AG10803 (cell line): ENCODE measurements around the gene NFAM1.

Experiments
- DNase-seq: peaks from one replicate; pipeline ENCODE4 v3.0.0; 2010; ENCODE audit warnings: low read depth
- H3K4me3 ChIP-seq: 2 replicates; pipeline ENCODE4 v1.5.1; 2011; ENCODE audit warnings: mild to moderate bottlenecking, low read length, control low read depth
- TF ChIP-seq, protein P1 (sequence below): conservative IDR thresholded peaks from 2 replicates; pipeline ENCODE4 v1.5.1; 2011; ENCODE audit warnings: mild to moderate bottlenecking, low read length, control low read depth, inconsistent platforms

Gene NFAM1

DNA sequence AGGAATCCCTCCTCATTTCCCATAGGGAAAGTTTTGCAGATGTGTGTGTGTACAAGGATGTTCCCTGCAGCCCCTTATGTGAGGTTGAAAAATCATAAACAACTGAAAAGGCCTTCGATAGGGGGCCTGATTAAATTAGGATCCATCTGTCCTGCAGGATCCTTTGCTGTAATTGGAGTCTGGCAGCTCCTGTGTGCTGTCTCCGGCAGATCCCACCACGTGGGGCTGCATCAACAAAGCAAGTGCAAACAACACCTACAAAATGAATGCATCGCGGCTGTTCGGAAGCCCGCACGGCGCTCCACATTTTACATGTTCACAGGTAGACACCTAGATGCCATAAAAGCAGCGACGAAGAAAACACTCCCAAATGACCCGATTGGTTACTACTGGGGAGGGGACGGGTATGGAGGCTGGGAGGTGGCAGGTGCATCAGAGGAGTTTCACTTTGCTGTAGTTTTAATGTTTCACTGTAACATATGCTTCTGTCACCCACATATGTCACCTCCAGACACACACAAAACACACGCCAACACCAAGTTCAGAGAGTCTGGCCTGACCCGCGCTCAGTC lies 52.2 kb downstream of the NFAM1 start:
- DNase-seq, result no peak
- TF ChIP-seq, protein P1, sequence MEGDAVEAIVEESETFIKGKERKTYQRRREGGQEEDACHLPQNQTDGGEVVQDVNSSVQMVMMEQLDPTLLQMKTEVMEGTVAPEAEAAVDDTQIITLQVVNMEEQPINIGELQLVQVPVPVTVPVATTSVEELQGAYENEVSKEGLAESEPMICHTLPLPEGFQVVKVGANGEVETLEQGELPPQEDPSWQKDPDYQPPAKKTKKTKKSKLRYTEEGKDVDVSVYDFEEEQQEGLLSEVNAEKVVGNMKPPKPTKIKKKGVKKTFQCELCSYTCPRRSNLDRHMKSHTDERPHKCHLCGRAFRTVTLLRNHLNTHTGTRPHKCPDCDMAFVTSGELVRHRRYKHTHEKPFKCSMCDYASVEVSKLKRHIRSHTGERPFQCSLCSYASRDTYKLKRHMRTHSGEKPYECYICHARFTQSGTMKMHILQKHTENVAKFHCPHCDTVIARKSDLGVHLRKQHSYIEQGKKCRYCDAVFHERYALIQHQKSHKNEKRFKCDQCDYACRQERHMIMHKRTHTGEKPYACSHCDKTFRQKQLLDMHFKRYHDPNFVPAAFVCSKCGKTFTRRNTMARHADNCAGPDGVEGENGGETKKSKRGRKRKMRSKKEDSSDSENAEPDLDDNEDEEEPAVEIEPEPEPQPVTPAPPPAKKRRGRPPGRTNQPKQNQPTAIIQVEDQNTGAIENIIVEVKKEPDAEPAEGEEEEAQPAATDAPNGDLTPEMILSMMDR, result no peak
- no peak overlapping the region for H3K4me3 ChIP-seq

DNA sequence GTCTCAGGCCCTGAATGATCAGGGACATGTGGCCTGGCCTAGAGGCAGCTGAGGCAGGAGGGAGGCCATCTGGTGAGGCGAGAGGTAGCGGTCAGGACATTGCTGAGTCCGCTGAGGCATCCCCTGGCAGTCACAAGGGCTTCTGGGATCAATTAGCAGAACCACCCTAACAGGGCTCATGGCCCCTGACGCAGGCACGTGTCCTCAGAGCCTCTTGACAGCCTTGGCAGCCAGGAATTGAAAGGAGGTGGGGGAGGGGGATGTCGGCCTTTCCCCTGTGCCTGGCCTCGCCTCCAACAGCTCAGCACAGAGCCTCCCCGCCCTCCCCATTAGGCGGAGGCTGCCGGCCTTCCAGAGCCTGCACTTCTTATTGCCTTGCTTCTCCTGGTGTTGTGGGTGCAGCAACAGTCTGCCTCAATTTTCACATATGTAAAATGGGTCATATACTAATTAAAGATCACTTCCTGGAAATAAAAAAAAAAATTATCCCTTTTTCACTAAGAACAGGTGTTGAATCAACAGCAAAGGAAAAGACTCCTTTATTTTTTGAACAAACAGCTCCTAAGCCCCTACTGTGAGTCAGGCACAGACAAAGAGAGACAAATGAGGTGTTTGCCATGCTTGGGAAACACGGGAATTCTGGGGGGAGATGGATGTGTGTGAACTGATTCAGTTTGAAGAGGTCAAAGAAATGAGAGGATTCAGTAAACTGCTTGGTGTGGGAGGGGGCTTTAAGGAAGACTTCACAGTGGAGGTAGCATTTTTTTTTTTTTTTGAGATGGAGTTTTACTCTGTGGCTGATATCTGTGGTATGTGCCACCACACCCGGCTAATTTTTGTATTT lies 55.3 kb downstream of the NFAM1 start:
- no peak overlapping the region for H3K4me3 ChIP-seq
- peak; percentile 92 for DNase-seq
- TF ChIP-seq, protein P1, result no peak

DNA sequence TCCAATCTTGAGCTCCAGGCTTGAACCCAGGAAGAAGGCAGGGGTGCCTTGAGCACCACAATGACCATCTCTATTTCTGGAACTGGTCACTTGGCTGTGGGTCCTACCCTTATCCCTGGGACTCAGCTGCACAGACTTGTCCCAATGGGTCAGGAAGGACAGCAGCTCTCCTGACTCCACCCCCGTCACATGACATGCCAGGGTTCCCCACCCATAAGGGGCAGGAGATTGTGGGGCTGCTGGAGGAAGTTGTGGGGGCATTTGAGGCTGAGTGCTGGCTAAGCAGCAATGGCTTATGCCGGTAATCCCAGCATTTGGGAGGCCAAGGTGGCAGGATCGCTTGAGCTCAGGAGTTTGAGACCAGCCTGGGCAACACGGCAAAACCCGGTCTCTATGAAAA lies 56.2 kb downstream of the NFAM1 start:
- no peak overlapping the region for H3K4me3 ChIP-seq
- no peak for DNase-seq
- TF ChIP-seq, protein P1, result no peak

DNA sequence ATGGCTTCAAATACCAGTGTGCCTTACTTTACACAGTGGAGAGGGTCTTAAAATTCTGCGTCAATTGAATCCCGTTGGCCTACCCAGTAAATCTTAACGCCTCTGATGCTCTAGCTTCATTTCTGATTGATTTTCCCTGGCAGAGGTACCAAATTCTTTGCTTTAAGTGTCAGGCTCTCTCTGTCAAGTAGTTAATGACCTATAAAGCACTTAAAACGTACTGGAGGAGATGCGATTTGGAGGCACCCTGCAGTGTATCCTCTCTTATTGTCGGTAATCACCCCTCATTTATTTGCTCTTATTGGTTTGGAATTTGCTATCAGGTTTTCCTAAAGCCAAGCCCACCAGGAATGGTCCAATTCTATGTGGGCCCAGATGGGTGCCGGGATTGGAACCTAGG lies 59.2 kb downstream of the NFAM1 start:
- DNase-seq, result no peak
- no peak overlapping the region for H3K4me3 ChIP-seq
- TF ChIP-seq, protein P1, result no peak

DNA sequence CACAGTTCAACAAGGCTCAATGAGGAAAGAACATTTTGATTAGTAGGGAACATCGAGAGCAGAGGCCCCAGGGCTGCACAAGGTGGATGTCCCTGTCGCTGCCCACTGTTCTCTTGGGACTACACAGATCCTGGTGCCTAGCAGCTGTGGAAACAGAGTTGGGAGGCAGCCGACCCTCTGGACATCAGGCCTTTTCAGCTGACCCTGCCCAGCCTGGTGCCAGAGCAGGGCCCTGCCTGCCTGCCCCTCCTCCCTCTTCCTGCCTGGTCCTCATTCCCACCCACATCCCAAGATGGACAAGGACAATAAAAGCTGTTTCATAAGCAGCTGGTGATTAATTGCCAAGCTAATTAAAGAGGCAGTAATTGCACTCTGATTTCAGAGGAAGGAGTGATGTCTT lies 60.7 kb downstream of the NFAM1 start:
- DNase-seq, result no peak
- H3K4me3 ChIP-seq, result no peak overlapping the region
- TF ChIP-seq, protein P1, result no peak

DNA sequence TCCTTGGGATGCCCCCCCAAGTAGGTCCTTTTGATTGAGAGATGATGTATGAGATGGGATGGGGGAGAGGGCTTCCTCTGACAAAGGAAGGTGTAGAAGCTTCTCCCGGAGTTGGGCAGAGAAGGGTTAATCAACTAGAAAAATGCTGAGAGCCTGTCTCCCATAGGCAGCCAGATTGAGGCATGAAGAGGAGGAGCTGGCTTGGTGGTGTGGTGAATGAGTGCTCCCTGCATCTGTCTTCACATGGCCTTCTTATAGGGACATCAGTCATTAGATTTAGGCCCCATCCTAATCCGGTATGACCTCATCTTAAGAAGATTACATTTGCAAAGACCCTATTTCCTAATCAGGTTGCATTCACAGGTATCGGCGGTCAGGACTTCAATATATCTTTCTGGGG lies 61.1 kb downstream of the NFAM1 start:
- DNase-seq, result no peak
- no peak overlapping the region for H3K4me3 ChIP-seq
- TF ChIP-seq, protein P1, result no peak

- TF ChIP-seq, protein P1, result no peak
- DNase-seq, result peak; percentile 83
- H3K4me3 ChIP-seq, result peak overlapping the region; percentile 60
Observed at GRCh38 chr22:42369250-42370041, 62.8 kb downstream of the NFAM1 start.
